Activated CD8-positive, alpha-beta memory T cell treated with anti-CD3 and anti-CD28 coated beads, Interleukin-2, amount 50 U/mL, for 4 hours (primary cell): ENCODE results near the gene ADAMTSL4.

Experiments
- DNase-seq: peaks from one replicate; pipeline ENCODE4 v3.0.0-alpha.2; 2020

ADAMTSL4 gene

GRCh38 chr1:150535511-150536287 is 13.5 kb upstream of the ADAMTSL4 start:
- DNase-seq = no peak

DNA sequence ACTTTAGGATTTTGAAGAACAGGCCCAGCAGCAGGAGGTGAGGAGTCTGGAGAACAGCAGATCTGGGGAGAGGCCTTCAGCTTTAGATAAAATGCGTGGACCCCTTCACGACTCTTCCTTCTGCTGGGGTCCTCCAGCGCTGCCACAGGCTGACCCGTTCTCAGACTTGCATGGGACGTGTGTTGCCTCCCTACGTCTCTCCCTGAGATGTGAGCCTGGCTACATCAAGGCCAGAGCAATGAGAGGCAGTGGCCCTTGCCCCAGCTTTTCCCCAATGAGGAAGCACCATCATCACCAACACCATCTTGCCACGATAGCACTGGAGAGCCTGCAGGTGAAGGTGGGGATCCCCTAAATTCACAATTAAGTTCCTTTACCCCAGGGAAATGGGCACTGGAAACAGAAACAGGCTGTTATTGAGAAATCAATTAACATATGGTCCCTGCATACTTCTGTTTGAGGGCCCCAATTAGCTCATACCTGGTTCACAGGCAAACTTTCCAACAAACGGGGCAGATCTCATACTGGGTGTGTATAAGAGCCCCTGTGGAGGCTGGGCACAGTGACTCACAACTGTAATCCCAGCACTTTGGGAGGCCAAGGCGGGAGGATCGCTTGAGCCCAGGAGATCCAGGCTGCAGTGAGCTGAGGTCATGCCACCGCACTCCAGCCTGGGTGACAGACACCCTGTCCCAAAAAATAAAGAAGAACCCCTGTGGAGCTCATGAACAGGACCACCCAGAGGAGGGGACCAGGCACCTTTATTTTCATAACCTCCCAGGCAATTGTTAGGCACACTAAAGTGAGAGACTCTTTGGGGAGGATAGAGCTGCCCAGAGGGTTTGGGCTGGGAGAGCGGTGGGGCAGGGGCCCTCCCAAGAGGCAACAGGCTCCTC is 12.1 kb upstream of the ADAMTSL4 start:
- DNase-seq = no peak

DNA sequence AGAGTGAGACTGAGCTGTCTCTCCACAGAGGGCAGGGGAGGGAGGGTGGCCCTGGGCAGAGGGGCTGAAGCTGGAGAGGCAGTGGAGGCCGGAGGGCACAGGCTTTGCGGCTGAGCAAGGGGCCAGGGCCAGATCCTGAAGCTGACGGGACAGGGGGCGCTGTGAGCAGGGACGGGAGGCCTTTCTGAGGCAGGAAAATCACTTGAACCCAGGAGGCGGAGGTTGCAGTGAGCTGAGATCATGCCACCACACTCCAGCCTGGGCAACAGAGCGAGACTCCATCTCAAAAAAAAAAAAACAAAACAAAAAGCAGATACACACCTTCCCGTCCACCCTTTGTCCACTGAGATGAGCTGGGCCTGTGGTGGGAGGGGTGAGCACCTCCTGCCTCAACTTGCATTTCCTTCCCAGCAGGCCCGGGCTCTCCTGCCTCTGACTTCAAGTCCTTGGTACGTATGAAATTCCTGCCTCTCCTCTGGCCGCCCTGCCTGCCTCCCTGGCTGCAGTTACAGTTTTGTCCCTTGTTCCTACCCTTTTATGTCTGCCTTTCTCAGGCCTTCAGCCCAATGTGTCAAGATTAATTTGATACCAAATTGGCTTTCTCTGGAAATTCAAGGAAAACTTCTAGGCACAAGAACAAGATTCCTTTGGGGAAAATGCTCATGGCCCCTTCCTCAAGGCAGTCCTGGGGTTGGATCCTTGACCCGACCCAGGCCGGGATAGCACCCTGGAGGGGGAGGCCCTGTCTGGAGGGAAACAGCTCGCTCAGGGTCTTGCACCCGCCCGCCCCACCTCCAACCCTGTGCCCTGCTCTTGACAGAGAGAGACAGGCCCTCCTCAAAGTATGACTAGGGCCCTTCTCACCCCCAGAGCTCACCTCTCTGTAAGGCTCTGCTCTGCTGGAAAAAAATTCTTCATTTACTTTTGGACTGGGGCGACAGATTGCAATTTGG is 11.2 kb upstream of the ADAMTSL4 start:
- no peak for DNase-seq

DNA sequence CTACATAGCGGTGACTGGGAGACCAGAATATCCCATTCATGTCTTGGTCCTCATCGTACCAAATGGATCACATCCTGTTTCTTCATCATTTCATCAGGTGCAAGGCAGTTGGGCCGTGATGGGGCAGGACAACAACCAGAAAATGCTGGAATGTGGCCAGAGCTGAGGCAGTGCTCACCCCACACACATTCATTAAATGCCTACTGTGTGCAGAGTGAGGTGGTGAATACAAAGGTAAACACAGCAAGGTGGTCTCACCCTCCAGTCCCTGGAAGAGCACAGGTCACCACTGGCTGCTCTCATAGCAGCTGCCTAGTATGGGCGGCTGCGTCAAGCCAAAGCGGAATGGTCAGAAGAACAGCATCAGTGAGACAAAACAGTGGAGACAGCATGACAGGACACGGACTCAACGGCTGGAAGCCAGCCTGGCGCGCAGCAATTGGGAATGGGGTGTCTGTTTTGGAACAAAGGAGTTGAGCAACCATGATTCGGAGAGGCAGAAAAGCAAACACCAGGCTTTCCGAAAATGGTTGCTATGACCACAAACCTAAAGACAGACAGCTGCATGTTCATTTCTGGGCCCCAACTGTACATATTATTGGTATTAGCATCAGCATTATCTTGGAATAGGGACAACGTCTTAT is 5.6 kb upstream of the ADAMTSL4 start:
- DNase-seq = no peak

DNA sequence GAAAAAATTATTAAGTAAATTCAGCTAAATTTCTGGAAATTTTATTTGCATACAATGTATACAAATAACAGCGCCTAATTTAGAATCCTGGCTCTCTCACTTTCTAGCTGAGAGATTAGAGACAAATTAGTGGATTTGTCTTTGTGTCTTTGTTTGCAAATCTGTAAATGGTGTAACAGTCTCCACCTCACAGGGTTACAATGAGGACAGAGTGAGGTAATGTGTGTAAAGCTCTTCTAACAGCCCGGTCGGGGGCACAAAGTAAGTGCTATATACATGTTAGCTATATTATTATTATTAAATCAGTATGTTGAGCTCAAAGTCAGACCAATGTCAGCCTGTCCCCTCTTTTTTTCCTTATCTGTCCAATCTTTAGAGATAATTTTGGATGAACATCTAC is 5.0 kb upstream of the ADAMTSL4 start:
- no peak for DNase-seq

DNA sequence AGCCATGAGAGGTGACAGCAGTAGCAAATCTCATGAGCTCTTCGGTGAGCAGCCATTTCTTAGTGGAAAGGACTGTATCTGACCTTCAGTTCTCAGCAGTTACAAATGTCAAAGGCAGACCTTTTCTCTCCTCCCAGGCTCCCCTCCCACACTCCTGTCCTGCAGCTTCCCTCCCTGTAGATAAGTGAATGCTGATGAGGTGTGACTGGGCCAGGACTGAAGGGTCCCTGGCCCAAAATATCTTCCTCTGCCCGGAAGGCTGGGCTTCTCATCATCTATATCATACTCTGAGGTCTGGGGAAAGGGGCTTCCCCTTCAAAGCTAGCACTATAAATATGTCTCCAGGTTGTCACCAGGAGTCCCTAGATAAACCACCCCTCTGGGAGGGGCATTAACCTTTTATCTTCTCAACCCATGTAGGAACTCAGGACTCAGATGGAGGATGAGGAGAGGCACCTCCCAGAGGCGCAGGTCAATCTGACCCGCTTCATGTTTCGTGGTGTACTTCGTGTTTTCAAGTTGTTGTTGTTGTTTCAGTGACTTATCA is 3.6 kb upstream of the ADAMTSL4 start:
- DNase-seq = no peak

DNA sequence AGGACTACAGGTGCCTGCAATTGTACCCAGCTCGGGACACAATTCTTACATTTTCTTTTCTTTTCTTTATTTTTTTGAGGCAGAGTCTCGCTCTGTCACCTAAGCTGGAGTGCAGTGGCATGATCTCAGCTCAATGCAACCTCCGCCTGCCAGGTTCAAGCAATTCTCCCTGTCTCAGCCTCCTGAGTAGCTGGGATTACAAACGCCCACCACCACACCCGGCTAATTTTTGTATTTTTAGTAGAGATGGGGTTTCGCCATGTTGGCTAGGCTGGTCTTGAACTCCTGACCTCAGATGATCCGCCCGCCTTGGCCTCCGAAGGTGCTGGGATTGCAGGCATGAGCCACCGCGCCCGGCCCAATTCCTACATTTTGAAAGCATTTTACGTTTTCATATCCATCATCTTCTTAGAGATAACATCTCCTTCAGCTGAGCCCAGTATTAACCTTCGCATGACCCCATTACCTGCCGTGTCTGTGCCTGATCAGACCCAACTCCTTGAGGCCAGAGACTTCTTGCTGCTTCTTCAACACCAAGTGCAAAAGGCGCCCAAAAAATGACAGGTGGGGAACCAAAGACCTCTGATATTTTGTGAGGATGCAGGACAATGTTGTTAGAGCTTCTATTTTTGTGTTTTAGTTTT is 2.8 kb upstream of the ADAMTSL4 start:
- no peak for DNase-seq

DNA sequence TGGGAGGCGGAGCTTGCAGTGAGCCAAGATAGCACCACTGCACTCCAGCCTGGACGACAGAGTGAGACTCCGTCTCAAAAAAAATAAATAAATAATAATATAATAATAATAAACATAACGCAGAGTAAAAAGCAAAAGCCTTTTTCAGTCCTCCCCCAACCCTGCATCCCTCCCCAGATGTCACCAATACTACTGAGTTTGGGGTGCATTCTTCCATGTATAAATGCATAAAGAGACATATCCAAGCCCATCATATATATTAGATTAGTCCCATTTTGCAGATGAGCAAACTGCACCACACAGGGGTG is 930 bp upstream of the ADAMTSL4 start:
- DNase-seq = no peak

- DNase-seq = no peak
Measured at GRCh38 chr1:150549496-150550221, 451 bp downstream of the ADAMTSL4 start.

- no peak for DNase-seq
Measured at GRCh38 chr1:150550222-150551050, 1.2 kb downstream of the ADAMTSL4 start.

GRCh38 chr1:150551051-150551783 is 2.0 kb downstream of the ADAMTSL4 start:
- no peak for DNase-seq

GRCh38 chr1:150551784-150552127 is 2.5 kb downstream of the ADAMTSL4 start:
- DNase-seq = no peak

DNA sequence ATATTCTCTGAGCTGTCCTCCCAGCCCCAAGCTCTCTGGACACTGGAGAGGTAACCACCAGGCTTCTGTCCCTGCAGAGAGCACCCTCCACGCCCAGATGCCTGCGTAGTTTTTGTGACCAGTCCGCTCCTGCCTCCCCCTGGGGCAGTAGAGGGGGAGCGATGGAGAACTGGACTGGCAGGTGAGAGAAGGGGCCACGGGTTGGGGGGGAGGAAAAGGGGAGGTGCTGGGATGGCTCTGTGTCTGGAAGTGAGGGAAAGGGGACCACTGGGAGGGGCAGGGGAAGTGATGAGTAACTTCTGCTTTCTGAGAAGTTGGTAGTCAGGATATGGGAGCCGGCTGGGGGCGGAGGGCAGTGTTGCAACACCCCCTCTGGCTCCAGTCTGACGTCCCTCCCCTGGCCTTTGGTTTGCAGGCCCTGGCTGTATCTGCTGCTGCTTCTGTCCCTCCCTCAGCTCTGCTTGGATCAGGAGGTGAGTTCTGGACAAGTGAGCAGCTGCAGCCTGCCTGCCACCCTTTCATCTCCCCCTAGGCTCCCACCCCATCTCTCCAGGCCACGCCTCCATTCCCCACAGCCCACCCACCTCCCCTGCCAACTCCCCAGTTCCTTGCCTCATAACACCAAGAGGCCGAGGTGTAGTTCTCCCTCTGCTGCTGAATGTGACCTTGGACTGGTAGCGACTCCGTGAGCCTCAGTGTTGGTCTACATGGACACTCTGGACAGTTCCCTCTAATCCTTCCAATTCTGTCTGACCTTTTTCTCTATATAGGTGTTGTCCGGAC is 3.1 kb downstream of the ADAMTSL4 start:
- no peak for DNase-seq

DNA sequence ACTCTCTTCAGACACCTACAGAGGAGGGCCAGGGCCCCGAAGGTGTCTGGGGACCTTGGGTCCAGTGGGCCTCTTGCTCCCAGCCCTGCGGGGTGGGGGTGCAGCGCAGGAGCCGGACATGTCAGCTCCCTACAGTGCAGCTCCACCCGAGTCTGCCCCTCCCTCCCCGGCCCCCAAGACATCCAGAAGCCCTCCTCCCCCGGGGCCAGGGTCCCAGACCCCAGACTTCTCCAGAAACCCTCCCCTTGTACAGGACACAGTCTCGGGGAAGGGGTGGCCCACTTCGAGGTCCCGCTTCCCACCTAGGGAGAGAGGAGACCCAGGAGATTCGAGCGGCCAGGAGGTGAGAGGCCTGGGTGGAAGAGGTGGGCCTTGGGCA is 3.7 kb downstream of the ADAMTSL4 start:
- no peak for DNase-seq

DNA sequence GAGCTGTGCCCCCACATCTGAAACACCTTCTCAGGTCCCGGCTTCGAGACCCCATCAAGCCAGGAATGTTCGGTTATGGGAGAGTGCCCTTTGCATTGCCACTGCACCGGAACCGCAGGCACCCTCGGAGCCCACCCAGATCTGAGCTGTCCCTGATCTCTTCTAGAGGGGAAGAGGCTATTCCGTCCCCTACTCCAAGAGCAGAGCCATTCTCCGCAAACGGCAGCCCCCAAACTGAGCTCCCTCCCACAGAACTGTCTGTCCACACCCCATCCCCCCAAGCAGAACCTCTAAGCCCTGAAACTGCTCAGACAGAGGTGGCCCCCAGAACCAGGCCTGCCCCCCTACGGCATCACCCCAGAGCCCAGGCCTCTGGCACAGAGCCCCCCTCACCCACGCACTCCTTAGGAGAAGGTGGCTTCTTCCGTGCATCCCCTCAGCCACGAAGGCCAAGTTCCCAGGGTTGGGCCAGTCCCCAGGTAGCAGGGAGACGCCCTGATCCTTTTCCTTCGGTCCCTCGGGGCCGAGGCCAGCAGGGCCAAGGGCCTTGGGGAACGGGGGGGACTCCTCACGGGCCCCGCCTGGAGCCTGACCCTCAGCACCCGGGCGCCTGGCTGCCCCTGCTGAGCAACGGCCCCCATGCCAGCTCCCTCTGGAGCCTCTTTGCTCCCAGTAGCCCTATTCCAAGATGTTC is 4.3 kb downstream of the ADAMTSL4 start:
- DNase-seq = no peak

GRCh38 chr1:150554086-150554452 is 4.9 kb downstream of the ADAMTSL4 start:
- DNase-seq = no peak

DNA sequence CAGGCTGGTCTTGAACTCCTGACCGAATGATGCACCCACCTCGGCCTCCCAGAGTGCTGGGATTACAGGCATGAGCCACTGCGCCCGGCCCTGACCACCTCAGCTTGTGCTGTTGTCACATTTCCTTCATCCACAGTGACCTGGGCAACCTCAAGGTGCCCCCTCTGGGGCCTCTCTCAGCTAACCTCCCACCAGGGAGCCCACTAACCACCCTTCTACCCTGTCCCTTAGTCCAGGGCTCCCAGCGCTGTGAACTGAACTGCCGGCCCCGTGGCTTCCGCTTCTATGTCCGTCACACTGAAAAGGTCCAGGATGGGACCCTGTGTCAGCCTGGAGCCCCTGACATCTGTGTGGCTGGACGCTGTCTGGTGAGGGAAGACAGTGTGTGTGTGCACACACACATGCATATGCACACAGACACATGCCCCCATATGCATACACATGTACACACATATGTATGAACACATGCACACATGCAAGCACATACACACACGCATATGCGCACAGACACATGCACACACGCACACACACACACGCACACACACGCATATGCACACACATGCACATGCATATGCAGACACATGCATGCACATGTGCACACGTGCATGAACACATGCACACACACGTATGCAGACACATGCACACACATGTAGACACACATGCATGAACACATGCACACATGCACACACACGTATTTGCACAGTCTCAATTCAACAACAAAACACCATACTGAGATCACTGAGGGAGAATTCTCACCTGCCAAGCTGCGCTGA is 6.2 kb downstream of the ADAMTSL4 start:
- no peak for DNase-seq
